Neural progenitor cell (in vitro differentiated cells): Measurements from ENCODE around the gene DQX1. TPM values are rescaled to one million over a fixed set of nuclear protein-coding genes. Genes with fewer than 3 reads are reported as not detected.

Source experiments
- DNase-seq: peaks from one replicate; pipeline ENCODE4 v3.0.0-alpha.2; 2016; ENCODE audit warnings: low spot score
- H2AFZ ChIP-seq: fragments of 200-600 bp; sonication (generic); replicated peaks from 2 replicates; pipeline ENCODE4 v1.6.1; 2016; ENCODE audit warnings: antibody characterized with exemption
- H3F3A ChIP-seq: fragments of 200-600 bp; sonication (generic); 2 replicates; pipeline ENCODE4 v1.6.1; 2016; ENCODE audit warnings: antibody characterized with exemption, low read depth
- H3K27ac ChIP-seq: fragments of 200-600 bp; sonication (generic); 2 replicates; pipeline ENCODE4 v1.5.1; 2016; ENCODE audit warnings: mild to moderate bottlenecking
- H3K27me3 ChIP-seq: fragments of 200-600 bp; sonication (generic); 2 replicates; pipeline ENCODE4 v1.6.1; 2016; ENCODE audit warnings: mild to moderate bottlenecking, moderate library complexity
- H3K36me3 ChIP-seq: fragments of 200-600 bp; sonication (generic); 2 replicates; pipeline ENCODE4 v1.5.1; 2016
- H3K4me1 ChIP-seq: fragments of 200-600 bp; sonication (generic); 2 replicates; pipeline ENCODE4 v1.6.1; 2016; ENCODE audit warnings: mixed run types
- H3K4me2 ChIP-seq: fragments of 200-600 bp; sonication (generic); 2 replicates; pipeline ENCODE4 v1.6.1; 2016
- H3K4me3 ChIP-seq: fragments of 200-600 bp; sonication (generic); 2 replicates; pipeline ENCODE4 v1.5.1; 2016
- H3K79me2 ChIP-seq: fragments of 200-600 bp; sonication (generic); 2 replicates; pipeline ENCODE4 v1.6.1; 2016; ENCODE audit warnings: low read depth
- H3K9ac ChIP-seq: fragments of 200-600 bp; sonication (generic); 2 replicates; pipeline ENCODE4 v1.6.1; 2016
- H3K9me3 ChIP-seq: fragments of 200-600 bp; sonication (generic); 2 replicates; pipeline ENCODE4 v1.5.1; 2016; ENCODE audit warnings: low read depth
- H4K20me1 ChIP-seq: fragments of 200-600 bp; sonication (generic); 2 replicates; pipeline ENCODE4 v1.6.1; 2016; ENCODE audit warnings: low read depth
- H3K27ac Mint-ChIP-seq: 3 replicates; pipeline ENCODE4 v1.8.0; 2021; ENCODE audit warnings: mixed read lengths
- H3K27me3 Mint-ChIP-seq: 2 replicates; pipeline ENCODE4 v1.8.0; 2022; ENCODE audit warnings: low read depth, mild to moderate bottlenecking, inconsistent platforms, moderate library complexity, mixed read lengths; ENCODE audit not compliant: insufficient read depth
- H3K36me3 Mint-ChIP-seq: 3 replicates; pipeline ENCODE4 v1.8.0; 2021; ENCODE audit warnings: mixed read lengths
- H3K4me1 Mint-ChIP-seq: 3 replicates; pipeline ENCODE4 v1.8.0; 2021; ENCODE audit warnings: mixed read lengths
- H3K4me3 Mint-ChIP-seq: 3 replicates; pipeline ENCODE4 v1.8.0; 2021; ENCODE audit warnings: mild to moderate bottlenecking, moderate library complexity, mixed read lengths
- H3K9me3 Mint-ChIP-seq: 3 replicates; pipeline ENCODE4 v1.8.0; 2020; ENCODE audit warnings: mixed read lengths
- EZH2 ChIP-seq: fragments of 200-600 bp; sonication (generic); IDR thresholded peaks from 2 replicates; pipeline ENCODE4 v1.6.1; 2017; ENCODE audit warnings: antibody characterized with exemption, mild to moderate bottlenecking, moderate library complexity
- EZH2phosphoT487 ChIP-seq: fragments of 200-600 bp; sonication (generic); IDR thresholded peaks from 2 replicates; pipeline ENCODE4 v1.6.1; 2017; ENCODE audit warnings: antibody characterized with exemption
- total RNA-seq: library from RNA; depleted of rRNA; stranded (reverse); fragments of >200 nt; gene quantifications from 2 replicates; pipeline ENCODE4 v1.2.3, GENCODE V29; 2015; ENCODE audit warnings: low replicate concordance
- TF ChIP-seq, protein P1 (sequence below): fragments of 200-600 bp; sonication (generic); IDR thresholded peaks from 2 replicates; pipeline ENCODE4 v1.5.1; 2017; ENCODE audit warnings: antibody characterized with exemption, mild to moderate bottlenecking

DQX1 gene
- total RNA-seq, 1 donor from 2014 or later = 0.11 TPM

- Mint-ChIP-seq H3K27ac (no peak overlapping the region), H3K4me1 (peaks cover 1% of the 10 kb centered on the region), H3K36me3 (no peaks in the 10 kb centered on the region), H3K4me3 (no peak overlapping the region), H3K27me3 (no peaks in the 10 kb centered on the region), H3K9me3 (no peaks in the 10 kb centered on the region)
- no peaks in the 10 kb centered on the region for H3F3A ChIP-seq
- DNase-seq = no peak
- TF ChIP-seq EZH2phosphoT487 = no peak
- TF ChIP-seq, protein P1, sequence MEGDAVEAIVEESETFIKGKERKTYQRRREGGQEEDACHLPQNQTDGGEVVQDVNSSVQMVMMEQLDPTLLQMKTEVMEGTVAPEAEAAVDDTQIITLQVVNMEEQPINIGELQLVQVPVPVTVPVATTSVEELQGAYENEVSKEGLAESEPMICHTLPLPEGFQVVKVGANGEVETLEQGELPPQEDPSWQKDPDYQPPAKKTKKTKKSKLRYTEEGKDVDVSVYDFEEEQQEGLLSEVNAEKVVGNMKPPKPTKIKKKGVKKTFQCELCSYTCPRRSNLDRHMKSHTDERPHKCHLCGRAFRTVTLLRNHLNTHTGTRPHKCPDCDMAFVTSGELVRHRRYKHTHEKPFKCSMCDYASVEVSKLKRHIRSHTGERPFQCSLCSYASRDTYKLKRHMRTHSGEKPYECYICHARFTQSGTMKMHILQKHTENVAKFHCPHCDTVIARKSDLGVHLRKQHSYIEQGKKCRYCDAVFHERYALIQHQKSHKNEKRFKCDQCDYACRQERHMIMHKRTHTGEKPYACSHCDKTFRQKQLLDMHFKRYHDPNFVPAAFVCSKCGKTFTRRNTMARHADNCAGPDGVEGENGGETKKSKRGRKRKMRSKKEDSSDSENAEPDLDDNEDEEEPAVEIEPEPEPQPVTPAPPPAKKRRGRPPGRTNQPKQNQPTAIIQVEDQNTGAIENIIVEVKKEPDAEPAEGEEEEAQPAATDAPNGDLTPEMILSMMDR = peak; percentile 42
- H3K4me3 ChIP-seq = no peak overlapping the region
- H4K20me1 ChIP-seq = no peaks in the 10 kb centered on the region
- no peaks in the 10 kb centered on the region for H3K9me3 ChIP-seq
- no peak overlapping the region for H3K4me2 ChIP-seq
- H3K27me3 ChIP-seq = peaks cover 5% of the 10 kb centered on the region
- H3K4me1 ChIP-seq = no peaks in the 10 kb centered on the region
- H3K36me3 ChIP-seq = no peaks in the 10 kb centered on the region
- no peak overlapping the region for H3K9ac ChIP-seq
- no peak overlapping the region for H2AFZ ChIP-seq
- no peak overlapping the region for H3K27ac ChIP-seq
- no peaks in the 10 kb centered on the region for H3K79me2 ChIP-seq
These were observed 46.3 kb upstream of the DQX1 start for GRCh38 chr2:74572178-74572925.

DNA sequence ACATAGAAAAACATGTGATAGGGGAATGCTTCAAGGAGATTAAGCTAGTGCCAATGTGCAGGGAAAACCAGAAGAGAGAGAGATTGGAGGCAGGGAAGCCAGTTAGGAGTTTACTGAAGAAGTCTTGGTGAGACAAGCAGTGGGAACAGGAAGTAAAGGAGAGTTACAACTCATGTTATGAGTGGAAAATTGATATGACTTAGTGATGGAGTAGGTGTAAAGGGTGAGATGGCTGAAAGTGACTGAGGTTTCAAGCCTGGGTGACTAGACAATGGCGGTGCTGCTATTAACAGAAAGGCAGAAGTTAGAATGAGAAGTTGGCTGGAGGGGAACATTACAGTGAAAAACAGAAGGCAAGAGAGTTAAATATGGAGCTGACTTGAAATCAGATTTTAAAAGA is 45.0 kb upstream of the DQX1 start:
- Mint-ChIP-seq H3K27ac (no peak overlapping the region), H3K4me3 (no peak overlapping the region), H3K9me3 (no peaks in the 10 kb centered on the region), H3K27me3 (no peaks in the 10 kb centered on the region), H3K36me3 (no peaks in the 10 kb centered on the region), H3K4me1 (no peaks in the 10 kb centered on the region)
- H3K36me3 ChIP-seq = no peaks in the 10 kb centered on the region
- H3K4me1 ChIP-seq = no peaks in the 10 kb centered on the region
- no peaks in the 10 kb centered on the region for H3F3A ChIP-seq
- H3K4me2 ChIP-seq = no peak overlapping the region
- no peak overlapping the region for H3K4me3 ChIP-seq
- no peak for TF ChIP-seq EZH2
- TF ChIP-seq, protein P1 = no peak
- H2AFZ ChIP-seq = no peak overlapping the region
- no peaks in the 10 kb centered on the region for H4K20me1 ChIP-seq
- no peak overlapping the region for H3K9ac ChIP-seq
- peaks cover 16% of the 10 kb centered on the region for H3K27me3 ChIP-seq
- H3K27ac ChIP-seq = no peak overlapping the region
- no peaks in the 10 kb centered on the region for H3K79me2 ChIP-seq
- DNase-seq = no peak
- no peaks in the 10 kb centered on the region for H3K9me3 ChIP-seq

DNA sequence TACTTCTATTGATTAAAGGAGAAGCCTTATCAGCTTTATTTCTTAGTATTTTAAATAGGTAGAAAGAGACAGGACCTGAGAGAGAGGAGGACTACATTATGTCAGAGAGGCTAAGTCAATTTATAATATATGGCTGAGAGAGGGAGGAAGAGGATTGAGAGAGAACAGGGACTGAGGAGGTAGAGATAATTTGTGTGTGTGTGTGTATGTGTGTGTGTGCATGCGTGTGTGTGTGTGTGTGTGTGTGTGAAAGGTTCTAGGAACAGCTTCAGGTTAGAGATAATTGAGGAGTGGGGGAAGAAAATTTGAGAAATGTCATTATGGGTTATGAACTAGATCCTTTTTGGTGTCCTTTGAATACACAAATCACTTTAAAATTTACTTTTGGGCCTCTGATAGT is 43.7 kb upstream of the DQX1 start:
- Mint-ChIP-seq H3K9me3 (no peaks in the 10 kb centered on the region), H3K4me3 (no peak overlapping the region), H3K27me3 (no peaks in the 10 kb centered on the region), H3K36me3 (no peaks in the 10 kb centered on the region), H3K27ac (no peak overlapping the region), H3K4me1 (no peaks in the 10 kb centered on the region)
- Histone ChIP-seq H3K9ac (no peak overlapping the region), H4K20me1 (no peaks in the 10 kb centered on the region), H3K27me3 (peaks cover 19% of the 10 kb centered on the region), H3K27ac (no peak overlapping the region), H2AFZ (no peak overlapping the region), H3K4me2 (no peak overlapping the region), H3K4me1 (no peaks in the 10 kb centered on the region), H3K36me3 (no peaks in the 10 kb centered on the region), H3K79me2 (no peaks in the 10 kb centered on the region), H3F3A (no peaks in the 10 kb centered on the region), H3K4me3 (no peak overlapping the region), H3K9me3 (no peaks in the 10 kb centered on the region)
- no peak for DNase-seq
- TF ChIP-seq EZH2phosphoT487 = no peak
- TF ChIP-seq, protein P1 = no peak
- TF ChIP-seq EZH2 = no peak
